GM12878 (cell line): ENCODE results near the gene PSORS1C2. TPM values are rescaled to one million over a fixed set of nuclear protein-coding genes. Genes with fewer than 3 reads are reported as not detected.

ENCODE experiments used
- ATAC-seq: fragments of 200-7000 bp; cut with Tn5 transposase; 3 replicates; pipeline ENCODE4 v1.9.1; 2020; ENCODE audit warnings: mild to moderate bottlenecking, moderate library complexity
- BruUV-seq: library from RNA; stranded (reverse); fragments of 400-500 nt; replicated peaks from 2 replicates; lab custom pipeline; 2021; lab: Mats Ljungman, UMichigan
- CTCF ChIA-PET: fragments of 300-600 bp; sonication (Branson Sonifier 250); formaldehyde crosslinking; extraction: SDS; loops from one replicate; lab custom pipeline; 2021; ENCODE audit warnings: inconsistent platforms; lab: Yijun Ruan, JAX
- POLR2A ChIA-PET: fragments of 350-600 bp; formaldehyde crosslinking; extraction: SDS; loops from one replicate; lab custom pipeline; 2021; ENCODE audit warnings: inconsistent platforms; lab: Charles Lee
- RAD21 ChIA-PET: fragments of 300-600 bp; sonication (Branson Sonifier 250); formaldehyde crosslinking; loops from one replicate; lab custom pipeline; 2023; ENCODE audit warnings: antibody characterized with exemption; ENCODE audit not compliant: unreplicated experiment; lab: Charles Lee
- SMC1A ChIA-PET: fragments of 300-600 bp; sonication (Branson Sonifier 250); formaldehyde crosslinking; loops from one replicate; lab custom pipeline; 2023; ENCODE audit not compliant: unreplicated experiment, uncharacterized antibody; lab: Charles Lee
- DNase-seq: peaks from one replicate; pipeline ENCODE4 v3.0.0-alpha.2; 2011; ENCODE audit warnings: low read depth, low spot score
- FAIRE-seq: peaks from 3 replicates; lab custom pipeline; 2011; peaks lifted over from hg19 to GRCh38; lab: Jason Lieb, UNC
- H2AFZ ChIP-seq: 2 replicates; pipeline ENCODE4 v1.6.0; 2011; ENCODE audit warnings: low read depth, low read length, control low read depth; ENCODE audit not compliant: control insufficient read depth
- H3K27ac ChIP-seq: 2 replicates; pipeline ENCODE4 v1.5.1; 2011; ENCODE audit warnings: control low read depth; ENCODE audit not compliant: control insufficient read depth, insufficient read depth
- H3K27me3 ChIP-seq, 2 experiments: replicated peaks in 1 of 2; 2 replicates each; pipeline versions ENCODE4 v1.6.0 to v1.6.1; 2011; ENCODE audit warnings: low read length in 1 of 2; ENCODE audit not compliant: control insufficient read depth in 2 of 2, insufficient read depth in 2 of 2
- H3K36me3 ChIP-seq, 2 experiments: 2 replicates each; pipeline ENCODE4 v1.5.1; 2011; ENCODE audit warnings: low read length in 1 of 2; ENCODE audit not compliant: control insufficient read depth in 2 of 2, insufficient read depth in 2 of 2
- H3K4me1 ChIP-seq: 2 replicates; pipeline ENCODE4 v1.6.1; 2011; ENCODE audit warnings: mild to moderate bottlenecking, low read length, moderate library complexity, mixed read lengths; ENCODE audit not compliant: control insufficient read depth, insufficient read depth
- H3K4me2 ChIP-seq: 2 replicates; pipeline ENCODE4 v1.6.0; 2011; ENCODE audit warnings: control low read depth; ENCODE audit not compliant: control insufficient read depth, insufficient read depth
- H3K4me3 ChIP-seq: fragments of 200-600 bp; sonication (generic); 2 replicates; pipeline ENCODE4 v1.5.1; 2016
- H3K79me2 ChIP-seq: 2 replicates; pipeline ENCODE4 v1.6.0; 2011; ENCODE audit warnings: low read length; ENCODE audit not compliant: control insufficient read depth, insufficient read depth
- H3K9ac ChIP-seq: 2 replicates; pipeline ENCODE4 v1.8.0; 2011; ENCODE audit warnings: low read length, control low read depth, mixed read lengths; ENCODE audit not compliant: control insufficient read depth, insufficient read depth
- H3K9me3 ChIP-seq: replicated peaks from 3 replicates; pipeline ENCODE4 v1.5.1; 2011; ENCODE audit warnings: mild to moderate bottlenecking, low read length; ENCODE audit not compliant: control insufficient read depth, insufficient read depth
- H4K20me1 ChIP-seq: 2 replicates; pipeline ENCODE4 v1.6.0; 2011; ENCODE audit not compliant: control insufficient read depth, insufficient read depth
- BCL3 ChIP-seq: IDR thresholded peaks from 2 replicates; pipeline ENCODE4 v1.6.1; 2011; ENCODE audit warnings: borderline replicate concordance, low read depth, mild to moderate bottlenecking, moderate library complexity, low read length; ENCODE audit not compliant: insufficient read depth, poor library complexity, severe bottlenecking
- CHD2 ChIP-seq: IDR thresholded peaks from 2 replicates; pipeline ENCODE4 v1.6.1; 2011; ENCODE audit warnings: low read depth, low read length, improper control_type of control experiment, borderline replicate concordance
- ESRRA ChIP-seq: IDR thresholded peaks from 2 replicates; pipeline ENCODE4 v1.6.1; 2012; ENCODE audit warnings: mild to moderate bottlenecking, low read length, improper control_type of control experiment
- KDM1A ChIP-seq: fragments of 200-600 bp; sonication (generic); IDR thresholded peaks from 2 replicates; pipeline ENCODE4 v1.6.1; 2016; ENCODE audit warnings: borderline replicate concordance
- WGBS: methylation state at CpG from one replicate; pipeline ENCODE4 v1.1.6; 2016; ENCODE audit warnings: low lambda C conversion rate; ENCODE audit not compliant: insufficient replicate concordance, insufficient coverage; ENCODE audit errors: missing lambda C conversion rate; 5-methylcytosine and 5-hydroxymethylcytosine counted together
- in situ Hi-C: fragments of 300-500 bp; cut with MboI; formaldehyde crosslinking; loops from 9 replicates; pipeline ENCODE4 v1.14.3; 2018; ENCODE audit warnings: mixed read lengths
- intact Hi-C: fragments of 100-400 bp; cut with micrococcal nuclease; formaldehyde crosslinking; loops from one replicate; pipeline ENCODE4 v1.14.2; 2022; ENCODE audit not compliant: unreplicated experiment
- polyA plus RNA-seq, 11 experiments: library from polyadenylated mRNA; depleted of rRNA in 4 of 11; unstranded in 6 of 11; stranded (reverse) in 5 of 11; fragments of >200 nt; fragmentation: Nextera tagmentation in 4 of 11; fragmentation: Illumina TruSeq in 1 of 11; extraction: Ambion mirVana in 4 of 11; extraction: Trizol in 1 of 11; gene quantifications; 1 replicate in 1 of 11; 2 replicates in 10 of 11; pipeline versions ENCODE4 v1.2.1 to v1.2.3, GENCODE V29; 2011 to 2016; ENCODE audit warnings: inconsistent platforms in 2 of 11, missing spikeins in 2 of 11, low read depth in 1 of 11
- total RNA-seq, 4 experiments: library from RNA; depleted of rRNA in 3 of 4; stranded (reverse); fragments of >200 nt in 3 of 4; fragmentation: Illumina TruSeq in 1 of 4; extraction: Trizol in 1 of 4; gene quantifications; 2 replicates each; pipeline versions ENCODE4 v1.2.1 to v1.2.3, GENCODE V29; 2013 to 2021

PSORS1C2 gene
- total and polyA plus RNA-seq, 10 of the 15 experiments (the other 5 are each of a cell fraction or from before 2014, with no cell fraction given) = not detected

- no peak overlapping the region for H3K4me2 ChIP-seq
- no peak for FAIRE-seq
- WGBS = 36% methylated on average over 5 of the region's 5 CpGs
- no peaks in the 10 kb centered on the region for H3K79me2 ChIP-seq
- no peaks in the 10 kb centered on the region for H3K4me1 ChIP-seq
- no peak for ATAC-seq
- no peak overlapping the region for H3K9ac ChIP-seq
- H3K27ac ChIP-seq = no peak overlapping the region
- intact Hi-C loops = no loop called here
- TF ChIP-seq KDM1A = no peak
- peaks cover 0 to 2% of the 10 kb centered on the region in 2 experiments; a peak in 2 of 4 replicates for H3K27me3 ChIP-seq
- no peak overlapping the region for H3K4me3 ChIP-seq
- no peak overlapping the region for H2AFZ ChIP-seq
- BruUV-seq = no TSS peak
- ChIA-PET CTCF (interaction anchor here (1.5 to 1.8 kb wide), 2 partner anchors 9 to 96 kb away, joined by 4 to 8 read pairs; no protein-coding TSS in a partner anchor), POLR2A (no interaction called here), SMC1A (interaction anchor here (1.2 kb wide), 1 partner anchor 37 kb away, joined by 3 read pairs; no protein-coding TSS in a partner anchor), RAD21 (no interaction called here)
- DNase-seq = no peak
- no peaks in the 10 kb centered on the region for H3K9me3 ChIP-seq
- no peaks in the 10 kb centered on the region for H3K36me3 ChIP-seq
- in situ Hi-C loops = loop anchor here (10.0 kb wide), 1 partner anchor 632 kb away; no protein-coding TSS in a partner anchor
- no peaks in the 10 kb centered on the region for H4K20me1 ChIP-seq
Measured at GRCh38 chr6:31096656-31097055, 42.2 kb downstream of the PSORS1C2 start.

- ChIA-PET RAD21 (no interaction called here), CTCF (interaction anchor here (0.6 to 1.8 kb wide), 3 partner anchors 9 to 96 kb away, joined by 4 to 8 read pairs (median 5); no protein-coding TSS in a partner anchor), POLR2A (no interaction called here), SMC1A (interaction anchor here (1.2 kb wide), 1 partner anchor 37 kb away, joined by 3 read pairs; no protein-coding TSS in a partner anchor)
- H3K9me3 ChIP-seq = no peaks in the 10 kb centered on the region
- H4K20me1 ChIP-seq = no peaks in the 10 kb centered on the region
- intact Hi-C loops (no loop called here), in situ Hi-C loops (loop anchor here (10.0 kb wide), 1 partner anchor 631 kb away; no protein-coding TSS in a partner anchor)
- FAIRE-seq (no peak), DNase-seq (no peak), ATAC-seq (no peak)
- H3K36me3 ChIP-seq = no peaks in the 10 kb centered on the region
- H2AFZ ChIP-seq = no peak overlapping the region
- no peak overlapping the region for H3K4me2 ChIP-seq
- TF ChIP-seq CHD2 (no peak), BCL3 (no peak), ESRRA (no peak)
- no TSS peak for BruUV-seq
- H3K27ac ChIP-seq = no peak overlapping the region
- H3K4me1 ChIP-seq = no peaks in the 10 kb centered on the region
- no peaks in the 10 kb centered on the region for H3K79me2 ChIP-seq
- peaks cover 0 to 2% of the 10 kb centered on the region in 2 experiments; a peak in 2 of 4 replicates for H3K27me3 ChIP-seq
- WGBS = 44% methylated on average over 3 of the region's 3 CpGs
- H3K4me3 ChIP-seq = no peak overlapping the region
- H3K9ac ChIP-seq = no peak overlapping the region
Measured at GRCh38 chr6:31096215-31096614, 42.7 kb downstream of the PSORS1C2 start.
